Activated T-cell treated with anti-CD3 and anti-CD28 coated beads, Interleukin-2, amount 50 U/mL, for 24 hours (primary cell): ENCODE results near the gene IGSF23.

Experiments
- DNase-seq: peaks from one replicate; pipeline ENCODE4 v3.0.0-alpha.2; 2020
- H3K27ac Mint-ChIP-seq: 2 replicates; pipeline ENCODE4 v1.8.0; 2020; ENCODE audit warnings: mild to moderate bottlenecking, mixed read lengths
- H3K27me3 Mint-ChIP-seq: 2 replicates; pipeline ENCODE4 v1.8.0; 2020; ENCODE audit warnings: mixed read lengths
- H3K36me3 Mint-ChIP-seq: 2 replicates; pipeline ENCODE4 v1.8.0; 2020; ENCODE audit warnings: low read depth, mixed read lengths
- H3K4me1 Mint-ChIP-seq: 2 replicates; pipeline ENCODE4 v1.8.0; 2020; ENCODE audit warnings: low read depth, mixed read lengths
- H3K4me3 Mint-ChIP-seq: 2 replicates; pipeline ENCODE4 v1.8.0; 2020; ENCODE audit warnings: mild to moderate bottlenecking, moderate library complexity, mixed read lengths
- H3K9me3 Mint-ChIP-seq: 2 replicates; pipeline ENCODE4 v1.8.0; 2020; ENCODE audit warnings: mixed read lengths

IGSF23 gene

GRCh38 chr19:44635581-44636438, 22.4 kb downstream of the IGSF23 start:
- Mint-ChIP-seq H3K4me3 (no peak overlapping the region), H3K27ac (no peak overlapping the region), H3K9me3 (no peaks in the 10 kb centered on the region), H3K36me3 (no peaks in the 10 kb centered on the region), H3K4me1 (no peaks in the 10 kb centered on the region), H3K27me3 (peaks cover 12% of the 10 kb centered on the region)
- DNase-seq, result no peak

- no peak for DNase-seq
- Mint-ChIP-seq H3K4me3 (no peak overlapping the region), H3K27me3 (peaks cover 16% of the 10 kb centered on the region), H3K9me3 (no peaks in the 10 kb centered on the region), H3K36me3 (no peaks in the 10 kb centered on the region), H3K4me1 (no peaks in the 10 kb centered on the region), H3K27ac (no peak overlapping the region)
Measured at GRCh38 chr19:44636439-44637389, 23.4 kb downstream of the IGSF23 start.

- H3K36me3 Mint-ChIP-seq, result no peaks in the 10 kb centered on the region
- DNase-seq, result no peak
- no peaks in the 10 kb centered on the region for H3K4me1 Mint-ChIP-seq
- H3K27me3 Mint-ChIP-seq, result peaks cover 18% of the 10 kb centered on the region
- H3K4me3 Mint-ChIP-seq, result no peak overlapping the region
- no peak overlapping the region for H3K27ac Mint-ChIP-seq
- no peaks in the 10 kb centered on the region for H3K9me3 Mint-ChIP-seq
Measured at GRCh38 chr19:44637390-44637764, 24.0 kb downstream of the IGSF23 start.

- DNase-seq, result no peak
- H3K27ac Mint-ChIP-seq, result no peak overlapping the region
- H3K9me3 Mint-ChIP-seq, result no peaks in the 10 kb centered on the region
- H3K4me3 Mint-ChIP-seq, result no peak overlapping the region
- H3K4me1 Mint-ChIP-seq, result peaks cover 2% of the 10 kb centered on the region
- H3K36me3 Mint-ChIP-seq, result no peaks in the 10 kb centered on the region
- H3K27me3 Mint-ChIP-seq, result peaks cover 26% of the 10 kb centered on the region
Measured at GRCh38 chr19:44640518-44640917, 27.2 kb downstream of the IGSF23 start.

- DNase-seq, result no peak
- H3K27me3 Mint-ChIP-seq, result peaks cover 32% of the 10 kb centered on the region
- no peak overlapping the region for H3K27ac Mint-ChIP-seq
- peaks cover 2% of the 10 kb centered on the region for H3K4me1 Mint-ChIP-seq
- no peaks in the 10 kb centered on the region for H3K36me3 Mint-ChIP-seq
- no peak overlapping the region for H3K4me3 Mint-ChIP-seq
- no peaks in the 10 kb centered on the region for H3K9me3 Mint-ChIP-seq
Measured at GRCh38 chr19:44641501-44642265, 28.3 kb downstream of the IGSF23 start.

GRCh38 chr19:44642377-44642776, 29.0 kb downstream of the IGSF23 start:
- Mint-ChIP-seq H3K27me3 (peaks cover 33% of the 10 kb centered on the region), H3K4me1 (peaks cover 2% of the 10 kb centered on the region), H3K27ac (no peak overlapping the region), H3K36me3 (peaks cover 2% of the 10 kb centered on the region), H3K4me3 (peak overlapping the region; percentile 6), H3K9me3 (no peaks in the 10 kb centered on the region)
- no peak for DNase-seq

GRCh38 chr19:44643605-44644401, 30.4 kb downstream of the IGSF23 start, which contains the start of gene PVR:
Gene PVR, plus strand, starts transcription at chr19:44643910. Its CDS starts 187 bp downstream, at chr19:44644097.
- peak within 1 kb of the TSS; percentile 63 for H3K27ac Mint-ChIP-seq
- peaks cover 2% of the 10 kb centered on the region for H3K36me3 Mint-ChIP-seq
- peak; percentile 67 for DNase-seq
- peaks cover 2% of the 10 kb centered on the region for H3K4me1 Mint-ChIP-seq
- H3K27me3 Mint-ChIP-seq, result peaks cover 33% of the 10 kb centered on the region
- H3K9me3 Mint-ChIP-seq, result no peaks in the 10 kb centered on the region
- peak within 1 kb of the TSS; percentile 85 for H3K4me3 Mint-ChIP-seq

GRCh38 chr19:44644402-44645016, 31.1 kb downstream of the IGSF23 start:
- Mint-ChIP-seq H3K4me3 (peak overlapping the region; percentile 85), H3K27me3 (peaks cover 33% of the 10 kb centered on the region), H3K4me1 (peaks cover 2% of the 10 kb centered on the region), H3K36me3 (peaks cover 3% of the 10 kb centered on the region), H3K27ac (peak overlapping the region; percentile 63), H3K9me3 (no peaks in the 10 kb centered on the region)
- no peak for DNase-seq

GRCh38 chr19:44645407-44646048, 32.2 kb downstream of the IGSF23 start:
- Mint-ChIP-seq H3K36me3 (peaks cover 11% of the 10 kb centered on the region), H3K27ac (no peak overlapping the region), H3K27me3 (peaks cover 33% of the 10 kb centered on the region), H3K4me1 (peaks cover 2% of the 10 kb centered on the region), H3K9me3 (no peaks in the 10 kb centered on the region), H3K4me3 (no peak overlapping the region)
- DNase-seq, result no peak

- no peak overlapping the region for H3K27ac Mint-ChIP-seq
- H3K4me1 Mint-ChIP-seq, result peaks cover 2% of the 10 kb centered on the region
- no peak overlapping the region for H3K4me3 Mint-ChIP-seq
- no peaks in the 10 kb centered on the region for H3K9me3 Mint-ChIP-seq
- peaks cover 12% of the 10 kb centered on the region for H3K36me3 Mint-ChIP-seq
- DNase-seq, result no peak
- H3K27me3 Mint-ChIP-seq, result peaks cover 33% of the 10 kb centered on the region
Measured at GRCh38 chr19:44646049-44646416, 32.7 kb downstream of the IGSF23 start.

GRCh38 chr19:44647144-44647543, 33.8 kb downstream of the IGSF23 start:
- H3K27me3 Mint-ChIP-seq, result peaks cover 29% of the 10 kb centered on the region
- peaks cover 17% of the 10 kb centered on the region for H3K36me3 Mint-ChIP-seq
- H3K4me1 Mint-ChIP-seq, result peaks cover 2% of the 10 kb centered on the region
- DNase-seq, result no peak
- no peak overlapping the region for H3K27ac Mint-ChIP-seq
- H3K4me3 Mint-ChIP-seq, result no peak overlapping the region
- H3K9me3 Mint-ChIP-seq, result no peaks in the 10 kb centered on the region

- DNase-seq, result no peak
- H3K27me3 Mint-ChIP-seq, result peaks cover 17% of the 10 kb centered on the region
- H3K27ac Mint-ChIP-seq, result no peak overlapping the region
- H3K4me1 Mint-ChIP-seq, result no peaks in the 10 kb centered on the region
- H3K4me3 Mint-ChIP-seq, result no peak overlapping the region
- no peaks in the 10 kb centered on the region for H3K9me3 Mint-ChIP-seq
- H3K36me3 Mint-ChIP-seq, result peaks cover 19% of the 10 kb centered on the region
Measured at GRCh38 chr19:44648631-44649251, 35.4 kb downstream of the IGSF23 start.
